NCI-H510A (cell line): ENCODE results near the gene NSD2.

ENCODE experiments used
- DNase-seq: peaks from one replicate; lab custom pipeline; 2025; lab: John Stamatoyannopoulos, UW

The NSD2 gene

GRCh38 chr4:1864076-1865008, 6.9 kb upstream of the NSD2 start:
- DNase-seq, result no peak

GRCh38 chr4:1866189-1866661, 5.0 kb upstream of the NSD2 start:
- DNase-seq, result peak; percentile 78

- no peak for DNase-seq
These were observed 2.9 kb upstream of the NSD2 start for GRCh38 chr4:1868293-1868692.

- no peak for DNase-seq
These were observed 2.3 kb upstream of the NSD2 start for GRCh38 chr4:1868912-1869311.

GRCh38 chr4:1869530-1870327, 1.5 kb upstream of the NSD2 start:
- DNase-seq, result no peak

GRCh38 chr4:1870328-1870577, 940 bp upstream of the NSD2 start:
- peak; percentile 86 for DNase-seq

GRCh38 chr4:1871471-1872021, 353 bp downstream of the NSD2 start:
- DNase-seq, result no peak

- no peak for DNase-seq
These were observed 1.7 kb downstream of the NSD2 start for GRCh38 chr4:1872870-1873269.

- no peak for DNase-seq
These were observed 2.1 kb downstream of the NSD2 start for GRCh38 chr4:1873291-1873690.

- DNase-seq, result no peak
These were observed 2.6 kb downstream of the NSD2 start for GRCh38 chr4:1873776-1874175.

GRCh38 chr4:1874201-1874600, 3.0 kb downstream of the NSD2 start:
- DNase-seq, result no peak

GRCh38 chr4:1879485-1879884, 8.3 kb downstream of the NSD2 start:
- DNase-seq, result no peak

GRCh38 chr4:1880332-1880731, 9.1 kb downstream of the NSD2 start:
- DNase-seq, result no peak

- DNase-seq, result no peak
These were observed 11.7 kb downstream of the NSD2 start for GRCh38 chr4:1882850-1883271.

- DNase-seq, result no peak
These were observed 12.4 kb downstream of the NSD2 start for GRCh38 chr4:1883583-1883982.

- no peak for DNase-seq
These were observed 14.2 kb downstream of the NSD2 start for GRCh38 chr4:1885414-1885813.

GRCh38 chr4:1887052-1887451, 15.9 kb downstream of the NSD2 start:
- no peak for DNase-seq

GRCh38 chr4:1890979-1891570, 19.9 kb downstream of the NSD2 start:
- no peak for DNase-seq

GRCh38 chr4:1895971-1896657, 24.9 kb downstream of the NSD2 start:
- no peak for DNase-seq

GRCh38 chr4:1896658-1896991, 25.4 kb downstream of the NSD2 start:
- no peak for DNase-seq

GRCh38 chr4:1898007-1898406, 26.8 kb downstream of the NSD2 start:
- no peak for DNase-seq

GRCh38 chr4:1898681-1899080, 27.5 kb downstream of the NSD2 start:
- DNase-seq, result no peak
